ENCODE results near the gene MAP3K4.
"Not testable (repeated sequence)": the region's sequence is repeated elsewhere in the genome, so short reads cannot be mapped to it uniquely, and the experiment has no call there.

DNA sequence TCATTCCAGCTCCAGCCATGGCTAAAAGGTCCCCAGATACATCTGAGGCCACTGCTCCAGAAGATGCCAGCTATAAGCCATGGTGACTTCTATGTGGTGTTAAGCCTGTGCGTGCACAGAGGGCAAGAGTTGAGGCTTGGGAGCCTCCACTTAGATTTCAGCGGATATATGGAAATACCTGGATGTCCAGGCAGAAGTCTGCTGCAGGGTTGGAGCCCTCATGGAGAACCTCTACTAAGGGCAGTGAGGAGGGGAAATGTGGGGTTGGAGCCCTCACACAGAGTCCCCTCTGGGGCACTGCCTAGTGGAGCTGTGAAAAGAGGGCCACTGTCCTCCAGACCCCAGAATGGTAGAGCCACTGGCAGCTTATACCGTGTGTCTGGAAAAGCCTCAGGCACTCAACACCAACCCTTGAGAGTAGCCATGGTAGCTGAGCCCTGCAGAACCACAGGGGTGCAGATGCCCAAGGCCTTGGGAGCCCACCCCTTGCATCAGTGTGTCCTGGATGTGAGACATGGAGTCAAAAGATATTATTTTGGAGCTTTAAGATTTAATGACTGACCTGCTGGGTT lies 8.1 kb upstream of the MAP3K4 start:
- TF ChIP-seq, protein P1, sequence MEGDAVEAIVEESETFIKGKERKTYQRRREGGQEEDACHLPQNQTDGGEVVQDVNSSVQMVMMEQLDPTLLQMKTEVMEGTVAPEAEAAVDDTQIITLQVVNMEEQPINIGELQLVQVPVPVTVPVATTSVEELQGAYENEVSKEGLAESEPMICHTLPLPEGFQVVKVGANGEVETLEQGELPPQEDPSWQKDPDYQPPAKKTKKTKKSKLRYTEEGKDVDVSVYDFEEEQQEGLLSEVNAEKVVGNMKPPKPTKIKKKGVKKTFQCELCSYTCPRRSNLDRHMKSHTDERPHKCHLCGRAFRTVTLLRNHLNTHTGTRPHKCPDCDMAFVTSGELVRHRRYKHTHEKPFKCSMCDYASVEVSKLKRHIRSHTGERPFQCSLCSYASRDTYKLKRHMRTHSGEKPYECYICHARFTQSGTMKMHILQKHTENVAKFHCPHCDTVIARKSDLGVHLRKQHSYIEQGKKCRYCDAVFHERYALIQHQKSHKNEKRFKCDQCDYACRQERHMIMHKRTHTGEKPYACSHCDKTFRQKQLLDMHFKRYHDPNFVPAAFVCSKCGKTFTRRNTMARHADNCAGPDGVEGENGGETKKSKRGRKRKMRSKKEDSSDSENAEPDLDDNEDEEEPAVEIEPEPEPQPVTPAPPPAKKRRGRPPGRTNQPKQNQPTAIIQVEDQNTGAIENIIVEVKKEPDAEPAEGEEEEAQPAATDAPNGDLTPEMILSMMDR (IDR thresholded peaks at IDR 0.05): not testable (repeated sequence)
- not testable (repeated sequence) for TF ChIP-seq POLR2A (IDR thresholded peaks at IDR 0.05)
